HG03521 (cell line): ENCODE data around the gene KIFC1.
A peak's percentile ranks its signal among the peaks of the same experiment; 100 is the strongest.
"Not testable (repeated sequence)": the region's sequence is repeated elsewhere in the genome, so short reads cannot be mapped to it uniquely, and the experiment has no call there.

Experiments used
- ATAC-seq: cut with Tn5 transposase; IDR thresholded peaks from one replicate; pipeline ENCODE4 v1.9.1; 2021; ENCODE audit warnings: mild to moderate bottlenecking, moderate library complexity; ENCODE audit not compliant: unreplicated experiment

Gene KIFC1

DNA sequence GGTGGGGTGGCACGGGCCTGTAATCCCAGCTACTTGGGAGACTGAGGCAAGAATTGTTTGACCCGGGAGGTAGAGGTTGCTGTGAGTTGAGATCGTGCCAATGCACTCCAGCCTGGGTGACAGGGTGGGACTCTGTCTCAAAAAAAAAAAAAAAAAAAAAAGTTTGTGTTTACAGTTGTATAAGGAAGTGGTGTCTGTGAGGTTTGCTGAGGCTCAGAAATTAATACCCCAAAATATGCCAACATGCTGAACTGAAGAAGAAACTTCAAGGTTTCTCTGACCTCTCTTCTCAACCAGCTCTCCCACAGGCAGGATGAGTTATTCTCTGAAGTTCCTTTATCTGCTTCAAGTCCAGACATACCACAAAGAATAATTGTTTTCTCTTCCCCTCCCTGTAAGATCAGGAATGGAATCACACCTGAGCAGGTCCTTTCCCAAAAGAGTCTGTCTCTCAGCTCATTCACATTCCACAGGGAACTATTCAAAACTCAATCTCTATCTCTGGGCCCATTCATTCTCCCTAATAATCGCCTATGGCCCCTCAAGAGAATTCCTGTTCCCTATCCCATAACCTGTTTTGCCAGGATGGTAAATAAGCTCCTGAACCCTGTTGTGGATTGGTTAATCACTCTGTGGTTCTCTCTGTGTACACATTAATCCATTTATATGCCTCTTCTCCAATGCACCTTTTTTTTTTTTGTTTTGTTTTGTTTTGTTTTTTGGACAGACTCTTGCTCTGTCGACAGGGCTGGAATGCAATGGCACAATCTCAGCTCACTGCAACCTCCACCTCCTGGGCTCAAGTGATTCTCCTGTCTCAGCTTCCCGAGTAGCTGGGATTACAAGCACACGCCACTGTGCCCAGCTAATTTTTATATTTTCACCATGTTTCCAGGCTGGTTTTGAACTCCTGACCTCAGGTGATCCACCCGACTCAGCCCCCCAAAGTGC lies 17.4 kb upstream of the KIFC1 start:
- no peak for ATAC-seq

- ATAC-seq, result no peak
Measured at GRCh38 chr6:33375143-33375671, 16.4 kb upstream of the KIFC1 start.

DNA sequence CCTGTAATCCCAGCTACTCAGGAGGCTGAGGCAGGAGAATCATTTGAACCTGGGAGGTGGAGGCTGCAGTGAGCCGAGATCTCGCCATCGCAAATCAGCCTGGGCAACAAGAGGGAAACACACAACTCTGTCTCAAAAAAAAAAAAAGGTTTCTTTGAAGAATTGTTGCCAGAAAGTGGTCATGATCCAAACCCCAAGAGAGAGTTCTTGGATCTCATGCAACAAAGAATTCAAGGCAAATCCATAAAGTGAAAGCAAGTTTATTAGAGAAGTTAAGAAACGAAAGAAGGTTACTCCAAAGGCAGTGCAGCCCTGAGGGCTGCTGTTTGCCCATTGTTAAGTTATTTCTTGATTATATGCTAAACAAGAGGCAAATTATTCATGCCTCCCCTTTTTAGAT lies 14.5 kb upstream of the KIFC1 start:
- ATAC-seq, result no peak

DNA sequence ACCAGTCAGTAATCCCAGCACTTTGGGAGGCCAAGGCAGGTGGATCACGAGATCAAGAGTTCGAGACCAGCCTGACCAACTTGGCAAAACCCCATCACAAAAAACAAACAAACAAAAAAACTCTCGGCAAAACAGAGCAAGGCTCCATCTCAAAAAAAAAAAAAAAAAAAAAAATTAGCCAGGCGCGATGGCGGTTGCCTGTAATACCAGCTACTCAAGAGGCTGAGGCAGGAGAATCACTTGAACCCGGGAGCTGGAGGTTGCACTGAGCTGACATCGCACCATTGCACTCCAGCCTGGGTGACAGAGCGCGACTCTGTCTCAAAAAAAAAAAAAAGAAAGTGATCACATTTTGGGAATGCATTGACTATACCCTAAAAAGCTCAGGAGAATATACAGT lies 12.4 kb upstream of the KIFC1 start:
- ATAC-seq, result not testable (repeated sequence)

DNA sequence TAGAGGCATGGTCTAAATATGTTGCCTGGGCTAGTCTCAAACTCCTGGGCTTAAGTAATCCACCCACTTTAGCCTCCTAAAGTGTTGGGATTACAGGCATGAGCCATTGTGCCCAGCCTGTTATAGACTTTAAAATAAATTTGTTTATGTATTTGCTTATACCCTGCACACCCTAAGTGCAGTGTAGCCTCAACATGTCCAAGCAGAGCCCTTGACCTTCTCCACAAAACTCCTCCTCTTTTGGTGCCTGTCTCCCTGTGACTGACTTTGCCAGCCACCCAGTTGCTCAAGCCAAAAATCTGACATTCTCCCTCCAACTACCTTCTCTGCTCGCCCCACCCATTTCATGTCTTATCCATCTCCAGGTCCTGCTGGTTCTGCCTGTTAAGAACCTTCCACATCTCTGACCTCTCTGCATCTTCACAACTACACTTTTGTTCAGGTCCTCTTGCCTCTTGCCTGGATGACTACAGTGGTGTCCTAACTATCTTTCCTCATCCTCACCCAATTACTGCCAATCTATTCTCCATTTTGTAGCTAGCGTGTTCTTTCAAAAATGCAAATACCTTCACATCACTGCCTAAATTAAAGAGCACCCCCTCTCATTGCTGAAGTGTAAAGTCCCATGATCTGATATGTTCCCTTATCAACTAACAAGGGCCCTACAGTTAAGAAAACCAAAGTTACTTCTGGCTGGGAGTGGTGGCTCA lies 11.2 kb upstream of the KIFC1 start:
- no peak for ATAC-seq

- ATAC-seq, result no peak
Measured at GRCh38 chr6:33383427-33384185, 8.0 kb upstream of the KIFC1 start.

- ATAC-seq, result no peak
Measured at GRCh38 chr6:33384581-33385020, 7.0 kb upstream of the KIFC1 start.

DNA sequence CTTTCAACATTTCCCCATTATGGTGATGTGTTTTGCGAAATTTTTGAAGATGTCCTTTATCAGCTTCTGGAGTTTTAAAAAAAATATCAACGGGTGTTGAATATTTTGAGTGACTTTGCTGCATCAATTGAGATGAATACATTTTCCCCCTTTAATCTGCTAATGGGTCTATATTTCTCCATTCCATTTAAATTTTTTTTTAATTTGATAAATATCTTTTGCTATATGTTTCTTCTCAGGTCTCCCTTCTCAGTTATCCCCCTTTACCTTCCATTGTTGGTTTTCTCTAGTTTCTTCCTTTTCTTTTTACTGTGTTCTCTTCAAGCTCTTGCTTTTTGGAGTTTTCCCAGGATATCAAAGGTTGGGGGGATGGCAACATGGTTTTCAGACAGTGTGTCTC lies 1.4 kb upstream of the KIFC1 start:
- ATAC-seq, result no peak

- no peak for ATAC-seq
Measured at GRCh38 chr6:33390767-33391277, 801 bp upstream of the KIFC1 start.

DNA sequence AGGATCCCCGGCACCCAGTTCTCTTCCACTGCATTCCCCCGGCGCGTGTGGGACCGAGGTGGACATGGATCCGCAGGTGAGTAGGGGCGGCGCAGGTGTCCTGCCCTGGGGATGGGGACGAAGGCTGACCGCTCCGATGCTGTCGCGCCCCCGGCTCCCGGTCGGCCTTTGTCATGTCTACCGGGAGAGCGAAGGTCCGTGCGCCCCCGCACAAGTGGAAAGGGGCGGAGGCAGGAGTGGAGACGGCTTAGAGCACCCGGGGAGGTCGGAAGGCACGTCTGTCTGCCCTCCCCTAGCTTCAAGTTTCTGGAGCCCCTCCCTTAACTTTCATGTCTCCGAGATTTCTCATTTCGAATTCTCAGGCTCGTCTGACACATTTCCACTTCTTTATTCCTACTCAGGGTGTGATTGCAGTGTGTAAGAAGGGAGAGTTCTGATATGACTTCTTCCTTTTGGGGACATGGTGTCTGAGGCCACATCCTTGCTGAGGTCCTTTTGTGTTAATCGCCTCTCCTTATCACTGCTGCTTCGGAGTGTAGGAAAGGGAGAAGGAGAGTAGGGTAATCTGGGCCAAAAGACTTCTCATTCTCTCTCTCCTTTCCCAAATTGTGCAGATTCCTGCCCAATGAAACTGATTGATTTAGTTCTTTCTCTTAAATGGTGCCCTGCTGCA lies 435 bp downstream of the KIFC1 start:
- ATAC-seq, result peak; percentile 6

DNA sequence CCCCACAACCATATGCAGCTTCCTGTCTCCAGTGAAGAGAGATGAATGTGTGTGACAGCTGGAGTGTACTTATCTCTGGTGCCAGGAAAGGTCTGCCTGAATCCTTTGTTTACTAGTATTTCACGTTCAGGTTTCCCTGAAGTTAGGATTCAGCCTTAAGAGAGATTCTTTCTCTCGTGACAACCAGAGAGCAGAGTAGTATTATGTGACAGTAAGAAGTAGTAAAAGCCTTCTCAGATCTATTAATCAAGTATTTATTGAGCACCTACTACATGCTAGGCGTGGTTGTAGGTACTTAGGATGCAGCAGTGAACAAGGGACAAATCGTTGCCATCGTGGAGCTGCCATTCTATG lies 949 bp downstream of the KIFC1 start:
- ATAC-seq, result no peak

DNA sequence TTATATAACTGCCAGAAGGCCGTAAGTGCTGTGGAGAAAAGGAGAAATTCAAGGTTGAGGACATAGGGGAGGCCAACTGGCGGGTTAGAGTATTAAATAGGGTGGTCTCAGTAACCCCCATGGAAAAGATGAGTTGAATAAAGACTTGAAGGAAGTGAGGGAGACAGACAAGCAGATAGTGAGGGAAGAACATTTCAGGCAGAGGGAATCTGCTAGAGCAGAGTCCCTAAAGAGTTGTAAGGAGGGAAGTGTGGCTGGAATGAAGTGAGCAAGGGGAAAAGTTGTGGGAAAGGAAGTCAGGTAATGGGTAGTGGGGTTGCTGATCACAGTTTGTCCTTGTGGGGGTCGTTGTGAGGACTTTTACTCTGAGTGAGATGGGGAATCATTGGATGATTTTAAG lies 1.4 kb downstream of the KIFC1 start:
- no peak for ATAC-seq

GRCh38 chr6:33397541-33397940 lies 5.9 kb downstream of the KIFC1 start:
- ATAC-seq, result no peak

GRCh38 chr6:33398601-33399000 lies 7.0 kb downstream of the KIFC1 start:
- not testable (repeated sequence) for ATAC-seq

GRCh38 chr6:33399881-33400280 lies 8.3 kb downstream of the KIFC1 start:
- not testable (repeated sequence) for ATAC-seq

GRCh38 chr6:33404884-33405283 lies 13.3 kb downstream of the KIFC1 start:
- no peak for ATAC-seq

GRCh38 chr6:33405386-33405940 lies 13.8 kb downstream of the KIFC1 start:
- ATAC-seq, result no peak

GRCh38 chr6:33406126-33406525 lies 14.5 kb downstream of the KIFC1 start:
- ATAC-seq, result no peak

DNA sequence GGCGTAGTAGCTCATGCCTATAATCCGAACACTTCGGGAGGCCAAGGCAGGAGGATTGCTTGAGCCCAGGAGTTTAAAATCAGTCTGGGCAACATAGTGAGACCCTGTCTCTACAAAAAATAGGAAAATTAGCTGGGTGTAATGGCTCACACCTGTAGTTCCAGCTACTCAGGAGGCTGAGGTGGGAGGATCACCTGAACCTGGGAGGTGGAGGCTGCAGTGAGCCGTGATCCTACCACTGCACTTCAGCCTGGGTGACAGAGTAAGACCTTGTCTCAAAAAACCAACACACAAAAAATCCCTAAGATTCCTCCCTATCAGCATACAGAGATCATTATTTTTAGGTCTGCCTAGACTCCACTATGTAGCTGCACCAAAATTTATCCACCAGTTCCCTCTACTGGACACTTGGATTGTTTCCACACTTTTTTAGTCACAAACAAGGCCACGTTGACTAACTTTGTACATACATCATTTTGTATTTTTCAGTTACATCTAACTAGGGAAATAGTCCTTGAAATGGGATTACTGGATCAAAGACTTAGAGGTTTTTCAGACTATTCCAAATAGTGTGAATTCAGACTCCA lies 15.6 kb downstream of the KIFC1 start:
- no peak for ATAC-seq
